HG02840 (cell line): ENCODE results near the gene C5AR1.
"Not testable (repeated sequence)": the region's sequence is repeated elsewhere in the genome, so short reads cannot be mapped to it uniquely, and the experiment has no call there.

Experiments used
- ATAC-seq: cut with Tn5 transposase; IDR thresholded peaks from one replicate; pipeline ENCODE4 v1.9.1; 2021; ENCODE audit warnings: mild to moderate bottlenecking, moderate library complexity, moderate number of reproducible peaks; ENCODE audit not compliant: unreplicated experiment, low FRiP score

C5AR1 gene

DNA sequence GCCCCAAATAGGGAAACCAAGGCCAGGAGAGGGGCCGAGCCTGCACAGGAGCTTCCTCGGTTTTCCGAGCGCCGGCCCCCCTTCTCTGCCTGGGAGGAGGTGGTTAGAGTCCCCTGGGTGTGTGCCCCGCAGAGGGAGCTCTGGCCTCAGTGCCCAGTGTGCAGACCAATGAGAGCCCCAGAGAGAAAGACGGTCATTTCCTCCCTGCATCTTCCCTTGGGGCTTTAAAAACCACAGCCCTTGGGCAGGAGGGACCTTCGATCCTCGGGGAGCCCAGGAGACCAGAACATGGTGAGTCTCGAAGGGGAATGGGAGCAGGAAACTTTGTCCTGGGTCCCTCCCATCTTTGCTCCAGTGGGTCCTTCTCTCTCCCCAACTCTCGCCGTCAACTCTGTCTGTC is at the start of gene C5AR1:
C5AR1 (plus strand) TSS at position 254 of the 400 bp plus-strand sequence; CDS start at position 289, 35 bp downstream.
- no peak for ATAC-seq

DNA sequence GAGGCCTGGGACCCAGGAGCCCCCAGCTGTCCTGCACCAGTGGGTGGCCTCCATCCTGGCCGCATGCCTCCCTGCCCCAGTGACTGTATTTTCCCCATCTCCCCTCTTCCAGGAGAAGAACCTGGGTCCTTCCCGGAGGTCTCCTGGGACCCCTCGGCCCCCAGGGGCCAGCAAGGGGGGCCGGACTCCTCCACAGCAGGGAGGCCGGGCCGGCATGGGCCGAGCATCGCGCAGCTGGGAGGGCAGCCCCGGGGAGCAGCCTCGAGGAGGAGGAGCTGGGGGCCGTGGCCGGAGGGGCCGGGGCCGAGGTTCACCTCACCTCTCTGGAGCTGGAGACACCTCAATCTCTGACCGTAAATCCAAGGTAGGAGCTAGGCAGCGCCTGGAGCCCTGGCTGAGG is 49.2 kb upstream of the C5AR1 start:
- ATAC-seq = no peak

DNA sequence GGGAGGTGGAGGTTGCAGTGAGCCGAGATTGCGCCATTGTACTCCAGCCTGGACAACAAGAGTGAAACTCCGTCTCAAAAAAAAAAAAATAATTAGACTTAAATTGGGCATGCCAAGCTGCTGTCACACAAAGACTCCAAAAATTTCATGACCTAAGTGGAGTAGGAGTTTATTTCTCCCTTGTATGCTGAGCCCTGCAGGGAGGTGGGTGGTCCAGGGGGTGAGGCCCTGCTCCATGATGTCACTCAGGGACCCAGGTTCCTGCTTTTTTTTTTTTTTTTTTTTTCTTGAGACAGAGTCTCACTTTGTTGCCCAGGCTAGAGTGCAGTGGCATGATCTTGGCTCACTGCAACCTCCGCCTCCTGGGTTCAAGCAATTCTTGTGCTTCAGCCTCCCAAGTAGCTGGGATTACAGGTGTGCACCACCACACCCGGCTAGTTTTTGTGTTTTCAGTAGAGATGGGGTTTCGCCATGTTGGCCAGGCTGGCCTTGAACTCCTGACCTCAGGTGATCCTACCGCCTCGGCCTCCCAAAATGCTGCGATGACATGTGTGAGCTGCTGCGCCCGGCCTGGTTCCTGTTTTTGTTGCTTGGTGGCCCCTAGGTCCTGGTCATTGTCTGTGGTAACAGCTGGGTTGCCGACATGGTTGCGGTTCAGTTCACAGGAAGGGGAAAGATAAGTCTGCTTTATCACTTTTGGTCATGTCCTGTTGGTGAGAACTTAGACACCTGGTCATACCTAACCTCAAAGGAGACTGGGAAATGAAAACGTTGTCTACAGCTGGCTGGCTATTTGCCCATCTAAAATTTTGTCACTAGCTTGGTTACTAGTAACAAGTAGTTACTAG is 47.5 kb upstream of the C5AR1 start:
- not testable (repeated sequence) for ATAC-seq

DNA sequence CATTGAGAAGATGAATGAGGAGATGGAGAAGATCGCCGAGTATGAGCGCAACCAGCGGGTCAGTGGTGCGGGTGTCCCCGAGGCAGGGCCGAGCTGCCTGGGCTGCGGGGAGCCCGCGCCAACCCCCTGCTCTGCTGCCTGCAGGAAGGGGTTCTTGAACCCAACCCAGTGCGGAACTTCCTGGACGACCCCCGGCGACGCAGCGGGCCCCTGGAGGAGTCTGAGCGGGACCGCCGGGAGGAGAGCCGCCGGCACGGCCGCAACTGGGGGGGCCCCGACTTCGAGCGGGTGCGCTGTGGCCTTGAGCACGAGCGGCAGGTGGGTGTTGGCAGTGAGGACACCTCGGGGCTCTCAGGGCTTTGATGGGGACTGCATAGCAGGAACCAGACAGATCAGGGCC is 45.0 kb upstream of the C5AR1 start:
- ATAC-seq = no peak

DNA sequence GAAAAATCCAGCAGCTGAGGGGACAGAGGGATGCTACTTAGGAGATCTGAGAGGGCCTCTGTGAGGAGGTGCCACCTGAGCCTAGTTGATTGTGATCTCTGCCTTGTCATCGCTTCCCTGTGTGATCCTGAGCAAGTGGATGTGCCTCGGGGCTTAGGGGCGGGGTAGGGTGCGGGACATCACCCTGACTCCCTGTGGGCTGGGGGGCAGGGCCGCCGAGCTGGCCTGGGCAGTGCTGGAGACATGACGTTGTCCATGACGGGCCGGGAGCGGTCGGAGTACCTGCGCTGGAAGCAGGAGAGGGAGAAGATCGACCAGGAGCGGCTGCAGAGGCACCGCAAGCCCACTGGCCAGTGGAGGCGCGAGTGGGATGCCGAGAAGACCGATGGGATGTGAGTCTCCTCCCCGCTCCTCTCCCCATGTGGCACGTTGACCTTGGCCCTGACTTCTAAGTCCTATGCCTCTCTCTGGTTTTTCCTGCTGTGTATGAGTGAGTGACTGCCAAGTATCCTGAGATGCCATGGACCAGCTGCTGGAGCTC is 43.2 kb upstream of the C5AR1 start:
- ATAC-seq = no peak

DNA sequence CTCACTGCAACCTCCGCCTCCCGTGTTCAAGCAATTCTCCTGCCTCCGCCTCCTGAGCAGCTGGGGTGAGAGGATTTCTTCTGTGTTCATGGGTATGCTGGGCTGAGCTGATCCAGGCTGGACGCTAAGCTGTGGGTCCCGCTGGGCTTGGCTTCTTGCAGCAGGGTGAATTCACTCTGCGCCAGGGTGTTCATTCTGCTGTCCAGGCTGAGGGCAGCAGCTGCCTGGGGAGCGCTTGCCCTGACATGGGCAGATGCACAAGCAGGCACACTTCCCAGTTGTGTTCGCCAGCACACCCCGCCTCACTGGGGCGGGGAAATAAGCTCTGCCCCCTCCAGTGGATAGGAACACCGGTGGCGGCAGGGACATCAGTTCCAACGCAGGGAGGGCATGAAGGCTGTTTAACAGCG is 42.3 kb upstream of the C5AR1 start:
- no peak for ATAC-seq

GRCh38 chr19:47268028-47268427 is 41.6 kb upstream of the C5AR1 start:
- no peak for ATAC-seq

DNA sequence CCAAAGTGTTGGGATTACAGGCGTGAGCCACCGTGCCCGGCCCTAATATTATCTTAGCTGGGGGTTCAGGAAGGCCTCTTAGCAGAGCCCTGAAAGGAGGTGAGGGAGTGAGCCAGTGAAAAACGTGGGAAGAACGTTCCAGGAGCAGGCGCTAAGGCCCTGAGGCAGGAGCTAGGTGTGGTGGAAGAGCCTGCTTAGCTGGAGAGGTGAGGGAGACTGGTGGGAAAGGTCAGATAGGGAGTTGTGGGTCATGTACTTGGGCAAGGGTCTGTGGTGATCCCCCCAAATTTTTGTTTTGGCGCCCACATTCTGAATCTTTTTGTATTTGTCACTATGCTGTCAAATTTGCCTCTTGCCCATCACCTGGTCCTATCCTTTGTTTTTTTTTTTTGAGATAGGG is 40.1 kb upstream of the C5AR1 start:
- ATAC-seq = no peak

DNA sequence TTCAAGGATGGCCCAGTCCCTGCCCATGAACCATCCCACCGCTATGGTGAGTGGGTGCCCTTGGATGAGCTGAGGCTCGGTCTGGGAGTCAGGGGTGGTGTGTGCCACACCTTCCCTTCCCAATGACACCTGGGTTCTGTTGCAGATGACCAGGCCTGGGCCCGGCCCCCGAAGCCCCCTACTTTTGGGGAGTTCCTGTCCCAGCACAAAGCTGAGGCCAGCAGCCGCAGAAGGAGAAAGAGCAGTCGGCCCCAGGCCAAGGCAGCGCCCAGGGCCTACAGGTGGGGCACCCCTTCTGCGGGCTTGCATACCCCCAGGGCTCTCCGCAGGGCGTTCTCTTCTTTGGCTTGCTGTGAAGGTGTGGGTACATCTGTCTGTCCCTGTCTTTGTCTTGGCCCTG is 39.3 kb upstream of the C5AR1 start:
- no peak for ATAC-seq

GRCh38 chr19:47271949-47272348 is 37.7 kb upstream of the C5AR1 start:
- ATAC-seq = no peak

DNA sequence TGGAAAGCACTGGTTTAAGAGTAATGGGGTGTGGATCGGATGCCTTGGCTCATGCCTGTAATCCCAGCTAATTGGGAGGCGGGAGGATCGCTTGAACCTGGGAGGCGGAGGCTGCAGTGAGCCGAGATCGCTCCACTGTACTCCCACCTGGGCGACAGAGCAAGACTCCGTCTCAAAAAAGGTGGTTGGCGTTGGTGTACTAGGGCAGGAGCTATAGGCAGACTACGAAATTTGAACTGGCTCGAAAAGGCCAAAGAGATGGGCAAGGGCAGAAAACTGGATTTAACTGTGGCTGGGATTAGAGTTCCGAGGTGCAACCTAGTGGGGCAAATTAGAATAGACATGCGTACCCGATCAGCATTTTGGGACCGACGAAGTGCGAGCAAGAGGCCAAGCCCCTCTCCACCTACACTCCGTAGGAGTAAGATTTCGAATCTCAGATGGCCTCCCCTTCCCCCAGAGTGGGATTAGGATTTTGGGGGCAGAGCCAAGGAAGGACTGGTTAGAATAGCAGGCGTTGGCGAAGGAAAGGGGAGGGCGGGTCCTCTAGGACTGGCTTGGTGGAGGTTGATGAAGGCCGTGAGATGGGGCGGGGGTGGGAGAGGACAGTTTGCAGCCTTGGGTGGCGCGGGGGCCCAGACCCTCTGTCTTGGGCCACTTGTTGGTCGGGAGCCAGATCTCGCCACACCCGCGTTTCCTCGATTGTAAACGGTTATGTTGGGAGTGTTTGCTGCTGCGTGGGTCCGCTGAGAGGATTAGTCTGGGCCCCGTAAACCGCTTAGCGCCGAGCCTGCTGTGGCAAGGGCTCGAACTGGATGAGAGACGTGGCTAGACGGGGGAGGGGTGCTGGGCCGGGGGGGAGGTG is 37.0 kb upstream of the C5AR1 start:
- ATAC-seq = no peak

- peak; percentile 51 for ATAC-seq
Observed at GRCh38 chr19:47273313-47274070, 36.2 kb upstream of the C5AR1 start.

DNA sequence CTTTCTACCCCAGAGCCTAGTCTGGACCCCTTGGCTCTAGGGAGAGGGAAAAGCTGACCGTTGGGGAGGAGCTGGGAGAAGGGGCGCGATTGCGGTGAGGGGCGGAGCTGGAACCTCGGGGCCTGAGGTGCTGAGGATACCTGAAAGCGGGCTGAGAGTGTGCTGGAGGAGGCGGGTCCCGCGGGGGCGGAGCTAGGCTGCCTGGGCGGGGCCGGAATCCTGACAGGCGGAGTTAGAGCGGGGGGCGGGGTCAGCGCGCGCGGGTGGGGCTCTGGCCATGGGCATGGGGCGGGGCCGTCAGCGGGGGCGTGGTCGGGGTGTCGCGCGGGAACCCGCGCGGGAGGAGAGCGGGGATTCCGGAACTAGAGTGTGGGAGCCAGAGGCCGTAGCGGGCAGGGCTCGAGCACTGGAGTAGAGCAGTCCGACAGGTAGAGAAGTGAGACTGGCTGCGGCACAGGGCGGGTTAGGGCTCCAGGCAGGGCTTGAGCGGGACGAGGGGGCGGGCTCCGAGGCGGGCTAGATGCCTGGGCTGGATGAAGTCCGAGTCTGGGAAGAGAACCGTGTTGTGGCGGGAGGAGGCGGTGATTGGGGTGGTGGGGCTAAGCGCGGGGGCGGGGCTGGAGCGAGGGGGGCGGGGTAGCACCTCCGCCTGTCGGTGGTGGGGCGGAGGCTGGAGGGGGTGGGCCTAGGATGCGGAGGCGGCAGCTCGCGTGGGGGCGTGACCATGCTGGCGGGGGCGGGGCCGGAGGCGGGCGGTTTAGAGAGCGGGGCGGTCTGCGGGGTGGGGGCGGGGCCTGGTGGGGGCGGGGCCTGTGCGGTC is 35.4 kb upstream of the C5AR1 start, which contains the start of gene INAFM1:
INAFM1 (plus strand) TSS at position 815 of the 820 bp plus-strand sequence. CDS start 35 bp downstream, outside the sequence.
- peak; percentile 44 for ATAC-seq

DNA sequence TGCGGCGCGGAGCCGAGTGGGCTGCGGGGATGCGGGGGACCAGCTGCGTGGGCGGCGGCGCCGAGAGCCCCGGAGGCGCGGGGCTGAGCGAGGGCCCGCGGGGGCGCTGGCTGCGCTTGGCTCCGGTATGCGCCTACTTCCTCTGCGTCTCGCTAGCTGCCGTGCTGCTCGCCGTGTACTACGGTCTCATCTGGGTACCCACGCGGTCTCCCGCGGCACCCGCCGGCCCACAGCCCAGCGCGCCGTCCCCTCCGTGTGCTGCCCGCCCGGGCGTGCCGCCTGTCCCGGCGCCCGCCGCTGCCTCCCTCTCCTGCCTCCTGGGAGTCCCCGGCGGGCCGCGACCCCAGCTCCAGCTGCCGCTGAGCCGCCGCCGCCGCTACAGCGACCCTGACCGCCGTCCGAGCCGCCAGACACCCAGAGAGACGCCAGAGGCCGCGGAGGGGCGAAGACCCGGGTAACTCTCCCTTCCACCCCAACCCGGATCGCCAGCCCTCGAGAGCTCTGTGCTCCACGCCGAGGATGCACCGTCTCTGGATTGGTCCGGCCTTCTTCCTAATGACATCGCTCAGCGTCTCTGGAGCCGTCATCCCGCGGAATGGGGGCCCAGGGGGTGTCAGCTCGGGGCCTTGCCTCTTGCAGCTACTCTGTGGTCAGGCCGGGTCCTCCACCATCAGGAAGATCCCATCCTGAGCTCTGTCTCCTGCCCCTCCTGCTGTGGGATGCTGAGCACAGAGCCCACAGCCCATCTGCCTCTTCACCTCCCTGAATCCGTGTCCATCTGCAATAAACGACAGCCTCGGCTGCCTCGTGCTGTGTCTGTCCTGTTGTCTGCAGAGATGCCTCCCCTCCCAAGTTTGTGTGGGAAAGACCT is 34.5 kb upstream of the C5AR1 start:
- ATAC-seq = peak; percentile 28

- ATAC-seq = no peak
Observed at GRCh38 chr19:47275791-47276461, 33.7 kb upstream of the C5AR1 start.

- not testable (repeated sequence) for ATAC-seq
Observed at GRCh38 chr19:47276513-47276912, 33.1 kb upstream of the C5AR1 start.

DNA sequence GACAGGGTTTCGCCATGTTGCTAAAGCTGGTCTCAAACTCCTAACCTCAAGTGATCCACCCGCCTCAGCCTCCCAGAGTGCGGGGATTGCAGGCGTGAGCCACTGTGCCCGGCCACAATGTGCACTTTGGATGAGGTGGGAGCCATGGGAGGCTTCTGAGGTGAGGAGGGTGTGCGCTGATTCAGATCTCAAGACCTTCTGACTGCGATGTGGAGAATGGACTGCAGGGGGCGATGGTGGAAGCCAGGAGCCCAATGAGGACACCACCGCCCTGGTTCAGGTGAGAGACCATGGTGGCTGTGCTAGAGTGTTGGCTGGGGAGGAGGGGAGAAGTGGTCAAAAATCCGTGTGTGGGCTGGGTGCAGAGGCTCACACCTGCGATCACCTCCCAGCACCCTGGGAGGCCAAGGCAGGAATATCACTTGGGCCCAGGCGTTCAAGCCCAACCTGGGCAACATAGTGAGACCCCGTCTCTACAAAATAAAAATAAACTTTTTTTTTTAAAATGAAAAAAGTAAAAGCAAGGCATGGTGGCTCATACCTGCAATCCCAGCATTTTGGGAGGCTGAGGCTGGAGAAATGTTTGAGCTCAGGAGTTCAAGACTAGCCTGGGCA is 29.4 kb upstream of the C5AR1 start:
- no peak for ATAC-seq
